Muscle of back (tissue), 13 donors: Measurements from ENCODE around the gene GNAO1. TPM values are rescaled to one million over a fixed set of nuclear protein-coding genes. Genes with fewer than 3 reads are reported as not detected.

ENCODE experiments used
- DNase-seq, 3 donors: peaks; one replicate each; pipeline versions ENCODE4 v3.0.0 to v3.0.0-alpha.2; 2013
- long read RNA-seq, 9 donors: transcript quantifications; one replicate each; lab custom pipeline, GENCODE V29; 2026
- polyA plus RNA-seq, 10 donors: library from polyadenylated mRNA; unstranded; fragments of 120-200 nt; gene quantifications; one replicate each; pipeline ENCODE4 v1.2.1, GENCODE V29; 2013; ENCODE audit not compliant: insufficient read length in 10 of 10

Gene GNAO1
- 1 to 10 TPM in 7 of 10 donors, under 1 TPM in 3; 0.86 to 4.0 (median 1.5) TPM for polyA plus RNA-seq
- long read RNA-seq, donor 1: 0 reads
- long read RNA-seq, donor 2: 0 reads
- long read RNA-seq, donor 3: 0 reads
- long read RNA-seq, donor 4: 0 reads
- long read RNA-seq, donor 5: 0 reads
- long read RNA-seq, donor 6: 0 reads
- long read RNA-seq, donor 7, full-length matches to known transcripts: 1 of 1 reads
- long read RNA-seq, donor 7, partial matches to known transcripts: 0 of 1 reads
- long read RNA-seq, donor 7, other reads (novel, unspliced or antisense): 0 of 1 reads
- long read RNA-seq, donor 8: 0 reads
- long read RNA-seq, donor 9: 0 reads

DNA sequence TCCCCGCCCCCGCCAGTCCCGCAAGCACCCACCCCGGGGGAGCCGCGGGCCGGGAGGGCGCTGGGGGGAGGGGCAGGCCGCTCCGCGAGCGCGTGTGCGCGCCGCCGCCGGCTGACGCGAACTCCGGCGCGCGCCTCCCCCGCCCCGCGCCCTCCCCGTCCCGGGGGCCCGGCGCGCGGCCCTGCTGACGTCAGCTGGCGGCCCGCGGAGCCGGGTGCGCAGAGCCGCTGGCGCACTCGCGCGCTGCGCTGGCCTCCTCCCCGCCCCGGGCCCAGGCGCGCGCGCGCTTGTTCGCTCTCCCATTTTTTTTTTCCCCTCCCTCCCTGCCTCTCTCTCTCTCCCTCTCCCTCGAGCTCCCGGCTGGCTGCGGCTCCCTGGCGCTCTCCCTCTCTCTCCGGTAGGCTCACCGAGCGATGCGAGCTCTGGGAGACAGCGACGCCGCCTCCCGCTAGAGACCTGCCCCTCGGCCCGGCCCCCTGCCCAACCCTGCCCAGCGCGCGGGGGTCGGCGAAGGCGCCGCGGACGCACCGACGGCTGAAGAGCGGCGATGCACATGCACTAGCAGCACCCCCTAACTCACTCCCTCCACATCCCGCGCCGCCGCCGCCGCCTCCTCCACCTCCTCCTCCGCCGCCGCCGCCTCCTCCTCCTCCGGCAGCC, at the start of gene GNAO1:
Gene GNAO1 (plus strand): TSS at position 334 of the 660 bp plus-strand sequence. CDS start 747 bp downstream, outside the sequence.
- DNase-seq: peak; percentile 61 to 91 (median 80)

DNA sequence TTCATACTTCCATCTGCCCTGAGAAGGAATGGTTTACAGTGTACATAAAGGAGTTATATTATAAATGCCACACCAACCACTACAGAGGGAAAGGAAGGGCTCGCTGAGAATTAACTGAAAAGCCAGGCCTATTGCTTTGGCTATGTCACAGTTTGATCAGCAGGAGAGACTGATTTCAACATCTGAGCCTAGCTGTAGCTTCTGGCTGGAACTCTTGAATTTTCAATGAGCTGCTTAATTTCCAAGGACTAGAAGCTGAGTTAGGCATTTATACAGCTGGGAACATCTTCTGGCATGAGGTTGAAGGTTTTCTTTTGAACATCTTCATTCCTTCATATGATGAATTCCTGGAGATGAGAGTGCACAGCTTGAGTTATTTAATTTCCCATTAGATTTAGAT, 47.6 kb upstream of the GNAO1 start:
- peak in 2 of 3 donors; percentile 4 to 17 for DNase-seq

DNA sequence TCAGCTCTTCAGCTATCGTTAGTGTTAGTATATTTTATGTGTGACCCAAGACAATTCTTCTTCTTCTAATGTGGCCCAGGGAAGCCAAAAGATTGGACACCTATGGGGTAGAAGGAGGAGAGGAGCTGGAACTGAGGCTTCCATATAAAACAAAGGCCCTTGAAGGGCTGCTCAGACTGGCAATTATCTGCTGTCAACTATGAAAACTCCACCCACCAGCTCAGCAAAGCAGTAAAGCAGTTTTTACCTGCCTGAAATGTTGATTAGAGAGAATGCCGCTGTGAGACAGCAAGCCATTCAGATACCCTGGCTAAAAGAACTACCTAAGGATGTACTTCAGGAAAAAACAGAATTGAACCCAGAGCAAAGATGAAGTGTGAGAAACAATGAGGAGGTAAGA, 45.9 kb upstream of the GNAO1 start:
- no peak for DNase-seq

DNA sequence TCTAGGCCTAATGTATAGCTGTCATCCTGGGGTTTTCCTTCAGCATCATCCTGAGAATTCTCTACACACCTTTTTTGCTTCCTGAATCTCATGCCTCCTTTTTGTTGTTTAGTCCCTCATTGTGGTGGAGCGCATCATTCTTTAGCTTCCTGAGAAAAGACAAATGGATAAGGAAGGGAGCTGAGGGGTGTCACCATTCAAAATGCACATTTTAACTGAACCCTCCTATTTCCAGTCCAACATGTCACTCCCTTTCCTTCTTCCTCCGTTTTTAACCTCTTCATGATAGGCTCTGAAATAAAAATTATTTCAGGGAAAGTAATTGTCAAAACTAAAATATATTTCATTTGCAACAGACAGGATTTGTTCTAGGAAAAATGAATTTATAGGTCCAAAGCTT, 39.7 kb upstream of the GNAO1 start:
- no peak for DNase-seq

DNA sequence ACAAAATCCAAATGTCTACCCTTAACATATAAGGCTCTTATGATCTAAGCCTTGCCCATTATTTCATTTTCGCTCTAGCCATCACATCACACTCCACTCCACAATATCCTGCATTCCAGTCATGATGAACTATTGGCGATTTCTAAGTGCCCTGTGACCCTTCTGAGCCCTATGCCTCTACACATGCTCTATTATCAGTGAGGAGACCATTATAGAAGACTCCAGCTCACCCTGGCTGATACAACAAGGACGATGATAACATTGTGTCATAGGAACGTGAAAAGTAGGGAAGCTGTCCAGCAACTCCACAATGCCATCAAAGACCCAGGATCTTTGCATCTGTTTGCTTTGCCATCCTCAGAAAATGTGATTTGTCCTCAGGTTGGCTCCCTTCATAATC, 29.6 kb upstream of the GNAO1 start:
- DNase-seq: no peak

DNA sequence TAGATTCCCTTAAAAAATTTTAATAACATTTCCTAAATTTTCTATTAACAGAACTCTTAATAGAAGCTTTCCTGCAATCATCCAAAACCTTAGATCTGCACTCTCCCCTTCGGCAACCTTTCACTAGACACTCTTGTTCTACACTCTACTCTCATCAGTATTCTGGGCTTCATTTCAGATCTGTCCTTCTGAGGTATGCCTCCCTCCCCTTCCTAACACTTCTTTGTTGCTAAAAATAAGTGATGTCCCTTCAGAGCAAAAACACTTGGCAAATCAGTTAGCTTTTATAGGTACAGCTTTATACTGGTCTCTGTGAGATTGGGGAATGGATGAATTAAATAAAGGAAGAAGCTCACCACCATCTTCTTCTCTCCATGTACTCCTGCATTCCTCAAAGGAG, 28.2 kb upstream of the GNAO1 start:
- no peak for DNase-seq

DNA sequence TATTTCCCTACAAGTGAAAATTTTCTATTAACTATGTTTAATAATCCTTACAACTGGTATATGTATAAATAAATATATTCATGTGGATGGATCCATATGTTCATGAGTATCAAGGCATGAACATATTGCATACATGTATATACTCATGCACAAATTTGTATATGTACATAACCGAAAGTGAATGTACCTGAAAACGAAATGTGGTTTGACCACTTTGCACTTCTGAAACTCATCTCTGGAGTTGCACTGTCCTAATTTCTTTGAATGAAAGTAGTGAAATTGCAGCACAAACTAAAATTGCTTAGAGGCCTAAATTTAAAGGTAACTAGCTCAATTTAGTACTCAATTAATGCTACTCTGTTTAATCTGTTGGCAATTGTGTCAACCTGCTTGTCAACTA, 27.4 kb upstream of the GNAO1 start:
- DNase-seq: no peak

DNA sequence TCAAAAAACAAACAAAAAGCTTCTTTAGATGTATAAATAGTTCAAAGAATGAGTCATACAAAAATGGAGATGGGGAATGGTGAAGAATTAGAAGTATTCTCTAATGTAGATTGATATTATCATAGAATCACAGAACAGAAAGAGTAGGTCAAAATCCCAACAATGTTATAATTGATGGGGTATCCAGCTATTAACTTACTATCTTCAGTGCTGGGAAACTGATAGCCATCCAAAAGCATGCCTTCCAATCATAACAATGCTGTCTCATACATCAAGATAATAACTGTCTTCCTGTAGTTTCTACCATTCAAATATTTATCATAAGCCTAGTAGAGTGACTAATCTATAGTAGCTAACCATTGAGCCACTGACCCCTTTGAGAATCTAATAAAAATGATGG, 26.7 kb upstream of the GNAO1 start:
- DNase-seq: no peak

DNA sequence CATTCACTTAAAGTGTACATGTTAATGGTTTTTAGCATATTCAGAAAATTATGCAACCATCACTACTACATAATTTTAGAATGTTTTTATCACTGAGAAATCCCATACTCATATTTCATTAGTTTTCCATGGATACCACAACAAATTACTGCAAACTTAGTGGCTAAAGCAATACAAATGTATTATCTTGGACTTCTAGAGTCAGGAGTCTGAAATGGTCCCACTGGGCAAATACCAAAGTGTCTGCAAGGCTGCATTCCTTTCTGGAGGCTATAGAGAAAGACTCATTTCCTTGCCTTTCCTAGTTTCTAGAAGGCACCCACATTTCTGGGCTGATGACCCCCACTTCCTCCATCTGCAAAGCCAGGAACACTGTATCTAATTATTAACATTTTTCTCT, 16.9 kb upstream of the GNAO1 start:
- no peak for DNase-seq

DNA sequence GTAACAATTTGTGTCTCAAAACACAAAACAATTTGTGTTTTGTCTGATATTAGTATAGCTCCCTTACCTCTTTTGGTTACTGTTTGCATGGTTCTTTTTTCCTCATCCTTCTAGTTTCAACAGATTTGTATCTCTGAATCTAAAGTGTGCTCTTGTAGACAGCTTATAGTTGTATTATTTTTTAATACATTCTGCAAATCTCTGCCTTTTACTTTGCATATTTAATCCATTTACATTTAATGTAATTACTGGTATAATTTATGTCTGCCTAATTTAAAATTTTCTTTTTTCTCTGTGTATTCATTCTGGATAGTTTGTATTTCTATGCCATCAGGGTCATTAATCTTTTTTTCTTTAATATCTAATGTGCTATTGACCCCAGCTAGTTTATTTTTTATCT, 9.9 kb upstream of the GNAO1 start:
- DNase-seq: no peak

DNA sequence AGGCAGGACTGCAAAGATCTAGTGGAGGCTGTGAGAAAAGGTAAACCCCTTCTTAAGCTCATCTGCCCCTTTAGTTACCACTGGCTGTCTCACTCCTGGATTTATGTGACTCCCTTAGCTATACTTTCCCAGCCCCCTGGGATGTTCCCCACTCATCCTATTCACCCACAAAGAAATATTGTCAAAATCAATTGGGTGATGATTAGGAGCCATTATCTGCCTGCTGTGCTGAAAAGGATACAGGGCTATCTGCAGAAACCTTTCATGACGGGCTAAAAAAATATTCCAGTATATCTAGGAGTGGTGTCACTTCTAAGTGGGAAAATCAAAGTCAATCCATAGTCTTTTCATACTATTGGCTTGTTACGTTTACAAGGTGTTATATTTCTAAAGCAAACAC, 8.0 kb upstream of the GNAO1 start:
- no peak for DNase-seq

DNA sequence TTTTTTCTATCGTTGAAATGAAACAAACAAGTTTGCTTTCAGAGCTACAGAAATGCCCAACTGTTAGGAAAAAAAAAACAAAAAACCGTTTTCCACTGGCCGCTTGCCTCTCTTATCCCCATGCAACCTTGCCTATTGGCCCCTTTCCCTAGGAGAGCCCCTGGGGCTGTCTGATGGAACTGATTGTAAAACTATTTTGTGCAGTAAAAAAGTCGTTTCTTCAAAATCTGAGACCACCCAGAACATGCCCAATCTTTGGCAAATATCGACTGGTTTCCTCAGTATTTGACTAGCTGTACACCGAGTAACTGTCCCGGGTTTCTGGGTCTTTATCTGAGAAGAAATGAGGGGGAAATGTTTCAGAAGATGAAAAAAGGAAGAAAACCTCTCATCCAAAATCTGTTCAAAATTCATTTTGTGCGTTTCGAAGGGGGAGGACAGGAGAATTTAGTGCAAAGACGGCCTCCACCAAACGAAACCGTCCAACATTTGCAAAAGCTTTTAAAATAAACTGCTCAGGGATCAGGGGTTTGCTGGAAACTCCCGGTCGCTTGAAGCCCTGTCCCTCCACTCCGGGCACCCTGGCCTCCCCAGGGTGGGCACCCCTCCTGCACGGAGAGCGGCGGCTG, 1.1 kb upstream of the GNAO1 start:
- DNase-seq: no peak

DNA sequence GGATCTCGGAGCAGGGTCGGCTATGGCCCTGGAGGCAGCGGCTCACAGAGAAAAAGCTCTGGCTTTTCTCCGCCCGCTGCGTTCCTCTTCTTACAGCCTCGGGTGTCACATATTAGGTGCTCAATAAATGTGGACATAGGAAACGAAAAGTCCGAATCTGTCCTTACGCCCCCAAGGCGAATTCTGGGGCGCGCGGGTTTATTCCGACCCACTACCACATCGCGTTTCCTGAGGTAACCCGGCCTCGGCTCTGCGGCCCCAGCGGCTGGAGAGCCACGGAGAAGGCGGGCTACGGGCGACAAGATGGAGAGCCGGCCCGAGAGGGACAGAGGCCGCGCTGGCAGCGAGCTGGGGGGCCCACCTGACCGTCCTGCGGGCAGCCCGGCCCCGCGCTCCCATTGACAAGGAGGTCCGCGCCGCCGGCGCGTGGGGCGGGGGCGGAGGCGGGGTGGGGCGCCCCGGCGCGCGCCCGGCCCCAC, 573 bp upstream of the GNAO1 start:
- DNase-seq: peak in 2 of 3 donors; percentile 32 to 81

DNA sequence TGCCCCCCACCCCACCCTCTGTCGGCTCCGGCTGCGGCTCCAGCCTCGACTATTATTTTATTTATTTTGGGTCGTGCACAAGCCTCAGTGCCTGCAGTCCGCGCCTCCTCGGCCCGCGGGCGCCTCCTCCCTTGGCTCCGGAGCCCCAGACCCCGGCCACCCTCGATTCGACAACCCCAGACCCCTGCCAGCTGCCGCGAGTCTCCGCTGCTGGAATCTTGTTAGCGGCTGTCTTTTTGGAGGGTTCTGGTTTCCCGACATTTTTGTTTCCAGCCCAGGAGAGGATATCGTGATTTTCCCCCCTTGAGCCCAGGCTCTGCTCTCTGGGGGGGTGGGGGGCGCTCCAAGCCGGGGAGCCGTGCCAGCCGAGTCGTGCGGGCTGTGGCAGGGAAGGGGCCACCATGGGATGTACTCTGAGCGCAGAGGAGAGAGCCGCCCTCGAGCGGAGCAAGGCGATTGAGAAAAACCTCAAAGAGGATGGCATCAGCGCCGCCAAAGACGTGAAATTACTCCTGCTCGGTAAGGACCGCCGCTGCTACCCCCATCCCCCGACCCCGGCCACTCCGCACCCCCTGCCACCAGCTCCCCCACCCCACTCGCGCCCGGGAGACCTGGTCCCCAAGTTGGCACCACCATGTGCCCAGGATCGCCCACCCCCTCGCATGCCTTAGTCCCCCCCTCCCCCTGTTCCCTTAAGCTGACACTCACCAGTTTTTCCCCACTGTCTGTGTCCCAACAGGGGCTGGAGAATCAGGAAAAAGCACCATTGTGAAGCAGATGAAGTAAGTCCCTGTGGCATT, 746 bp downstream of the GNAO1 start:
- no peak for DNase-seq

DNA sequence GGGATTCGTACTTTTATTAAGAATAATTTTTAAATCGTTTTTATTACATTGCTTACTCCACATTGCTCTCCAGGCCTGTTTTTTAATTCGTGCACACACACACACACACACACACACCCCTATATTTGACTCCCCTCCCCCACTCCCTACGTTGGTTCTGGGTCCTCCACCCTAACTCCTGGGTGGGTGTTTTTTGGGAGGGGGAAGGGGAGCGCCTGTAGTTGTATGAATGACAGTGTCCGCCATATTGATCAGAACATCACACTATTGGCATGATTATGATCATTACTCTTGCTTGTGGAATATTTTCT, 1.3 kb downstream of the GNAO1 start:
- DNase-seq: no peak

DNA sequence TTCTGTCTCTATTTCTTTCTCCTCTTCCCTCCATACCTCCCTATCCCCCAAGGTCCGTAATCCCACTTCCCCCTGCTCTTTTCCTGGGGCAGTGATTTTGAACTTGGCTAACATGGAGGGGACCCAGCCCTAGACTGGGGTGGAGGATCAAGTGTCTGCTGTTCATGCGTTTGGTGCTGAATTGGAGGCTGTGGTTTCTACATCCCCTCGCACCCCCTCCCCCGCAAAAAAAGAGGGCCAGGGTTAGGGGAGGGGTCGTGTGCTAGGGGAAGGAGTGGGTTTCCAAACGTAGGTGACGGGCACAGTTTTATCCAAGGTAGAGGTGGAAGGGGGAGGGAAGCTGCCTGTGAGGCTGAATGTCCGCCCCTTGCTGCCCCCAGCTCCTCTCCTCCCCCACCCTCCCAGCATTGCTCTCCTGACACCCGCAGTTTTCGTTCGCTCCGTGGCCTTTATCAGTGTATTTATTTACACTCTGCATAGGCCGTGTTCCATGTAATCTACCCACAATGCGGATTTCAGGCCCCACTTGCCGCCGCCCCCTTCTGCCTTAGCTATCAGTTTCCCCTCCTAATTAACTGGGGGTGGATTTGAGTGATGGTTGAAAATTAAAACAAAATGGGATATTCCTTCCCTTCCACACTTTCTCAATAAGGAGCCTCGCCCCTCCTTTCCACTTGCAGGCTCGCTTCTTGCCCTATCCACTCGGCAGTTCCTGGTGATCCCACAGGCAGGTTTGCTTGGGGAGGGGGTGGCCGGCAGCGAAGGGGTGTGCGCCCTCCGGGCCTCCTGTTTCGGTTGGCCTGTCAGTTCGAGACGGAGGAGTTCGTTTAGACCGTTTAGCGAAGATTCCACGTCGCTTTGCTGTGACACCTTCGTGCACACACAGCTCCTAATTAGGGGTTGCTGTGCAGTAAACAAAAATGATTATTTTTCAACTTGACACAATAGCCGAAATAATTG, 2.0 kb downstream of the GNAO1 start:
- DNase-seq: peak in 1 of 3 donors; percentile 39

DNA sequence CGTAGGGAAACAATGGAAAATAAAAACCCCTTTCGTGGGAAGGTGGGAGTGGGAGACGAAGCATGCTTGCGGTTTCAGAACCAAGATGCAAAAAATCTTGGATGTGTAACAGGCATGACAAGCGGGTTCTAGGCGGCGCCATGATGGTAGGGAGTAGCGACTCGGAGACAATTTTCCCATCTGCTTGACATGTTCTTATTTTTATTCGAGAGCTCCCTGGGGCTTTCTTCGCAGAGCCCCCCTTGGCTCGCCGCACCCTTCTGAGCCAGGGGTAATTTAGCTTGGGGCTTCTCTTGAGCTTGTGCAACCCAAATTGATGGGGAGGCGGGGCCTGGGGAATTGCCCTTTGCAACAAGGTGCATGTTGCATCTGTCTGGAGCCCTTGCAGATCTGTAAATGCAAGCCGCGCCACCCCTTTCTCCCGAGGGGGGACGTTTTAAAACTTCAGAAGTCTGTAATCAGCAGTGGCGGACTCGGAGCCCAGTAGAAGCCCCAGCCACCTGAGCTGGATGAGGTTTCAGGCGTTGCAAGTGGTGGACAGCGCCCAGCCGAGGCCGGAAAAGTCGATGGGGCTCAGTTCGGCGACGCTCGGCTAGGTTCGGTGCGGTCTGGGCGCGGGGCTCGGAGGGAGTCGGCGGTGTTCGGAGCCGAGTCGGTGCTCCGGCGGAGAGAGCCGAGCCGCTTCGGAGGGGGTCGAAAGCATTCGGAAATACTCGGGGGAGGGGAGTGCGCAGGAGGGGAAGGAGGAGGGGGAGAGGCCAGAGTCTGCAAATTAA, 2.9 kb downstream of the GNAO1 start:
- DNase-seq: peak; percentile 66 to 94 (median 86)

DNA sequence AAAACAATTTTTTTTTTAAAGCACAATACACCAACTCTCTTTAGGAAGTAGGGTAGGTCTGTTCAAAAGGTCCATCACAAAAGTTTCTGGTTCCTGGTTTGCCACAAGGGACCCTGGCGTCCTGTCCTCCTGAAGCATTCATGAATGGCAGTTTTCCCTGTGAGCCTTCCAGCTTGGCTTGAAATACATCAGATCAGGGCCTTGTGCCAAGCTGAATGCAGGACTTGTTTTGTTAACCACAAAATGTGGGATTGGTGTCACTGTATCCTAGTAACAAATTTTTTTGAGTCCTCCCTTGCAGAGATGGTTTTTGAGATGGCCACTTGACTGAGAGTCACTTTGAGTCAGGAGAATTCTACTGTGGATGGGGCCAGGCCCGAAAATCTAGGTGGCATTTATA, 3.9 kb downstream of the GNAO1 start:
- DNase-seq: no peak

DNA sequence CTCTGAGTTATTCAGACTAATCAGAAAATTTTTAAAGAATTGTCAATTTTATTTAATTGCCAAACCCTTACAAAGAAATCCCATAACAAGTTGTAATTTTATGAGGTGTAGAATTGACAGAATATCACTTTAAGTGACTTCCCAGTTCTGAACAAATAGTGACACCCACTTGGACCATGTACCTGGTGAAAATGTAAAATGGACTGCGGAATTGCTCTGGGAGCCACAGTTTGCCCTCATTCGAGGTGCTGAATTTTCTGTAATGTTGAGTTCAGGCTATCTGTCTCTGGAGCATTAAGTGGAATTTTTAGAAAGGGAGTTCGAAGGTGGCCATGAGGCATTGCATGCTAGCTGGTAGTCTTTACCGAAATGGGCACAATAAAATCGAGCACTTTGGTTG, 5.1 kb downstream of the GNAO1 start:
- DNase-seq: no peak
